Esophagus (tissue), 2 donors: ENCODE results near the gene C21orf58. TPM values are rescaled to one million over a fixed set of nuclear protein-coding genes. Genes with fewer than 3 reads are reported as not detected.

Source experiments
- H3K27ac ChIP-seq, 2 donors: one replicate each; pipeline ENCODE4 v1.5.1; 2013; ENCODE audit warnings: low read depth in 2 of 2, mild to moderate bottlenecking in 2 of 2, inconsistent platforms in 1 of 2, low read length in 1 of 2, moderate library complexity in 1 of 2
- H3K27me3 ChIP-seq, 2 donors: one replicate each; pipeline ENCODE4 v1.6.1; 2013; ENCODE audit warnings: low read length in 2 of 2, control low read depth in 1 of 2, mild to moderate bottlenecking in 1 of 2; ENCODE audit not compliant: insufficient read depth in 2 of 2, control insufficient read depth in 1 of 2
- H3K36me3 ChIP-seq, 2 donors: one replicate each; pipeline ENCODE4 v1.6.1; 2013; ENCODE audit warnings: low read length in 1 of 2; ENCODE audit not compliant: control insufficient read depth in 2 of 2, insufficient read depth in 2 of 2
- H3K4me1 ChIP-seq, 2 donors: one replicate each; pipeline ENCODE4 v1.6.1; 2013; ENCODE audit warnings: low read length in 1 of 2; ENCODE audit not compliant: control insufficient read depth in 2 of 2, insufficient read depth in 2 of 2
- H3K4me3 ChIP-seq, 2 donors: one replicate each; pipeline ENCODE4 v1.5.1; 2013; ENCODE audit warnings: low read length in 2 of 2, mild to moderate bottlenecking in 2 of 2, low read depth in 1 of 2, moderate library complexity in 1 of 2
- H3K9me3 ChIP-seq, 2 donors: one replicate each; pipeline ENCODE4 v1.6.1; 2013; ENCODE audit warnings: mild to moderate bottlenecking in 2 of 2, low read depth in 1 of 2, low read length in 1 of 2, moderate library complexity in 1 of 2; ENCODE audit not compliant: control insufficient read depth in 2 of 2, insufficient read depth in 1 of 2
- WGBS, 2 donors: extraction: QIAGEN DNeasy Blood & Tissue Kit; methylation state at CpG; one replicate each; pipeline ENCODE4 v1.1.7; 2013; 5-methylcytosine and 5-hydroxymethylcytosine counted together
- polyA plus RNA-seq, 2 donors: library from polyadenylated mRNA; stranded (reverse); fragments of 200-250 nt; gene quantifications; one replicate each; pipeline ENCODE4 v1.2.3, GENCODE V29; 2013
- donor health status: healthy with polysubstance abuse.
- donor health status: Bipolar disorder and iron deficiency.

Gene C21orf58
- polyA plus RNA-seq, 2 donors, result 2.5 to 7.1 TPM

DNA sequence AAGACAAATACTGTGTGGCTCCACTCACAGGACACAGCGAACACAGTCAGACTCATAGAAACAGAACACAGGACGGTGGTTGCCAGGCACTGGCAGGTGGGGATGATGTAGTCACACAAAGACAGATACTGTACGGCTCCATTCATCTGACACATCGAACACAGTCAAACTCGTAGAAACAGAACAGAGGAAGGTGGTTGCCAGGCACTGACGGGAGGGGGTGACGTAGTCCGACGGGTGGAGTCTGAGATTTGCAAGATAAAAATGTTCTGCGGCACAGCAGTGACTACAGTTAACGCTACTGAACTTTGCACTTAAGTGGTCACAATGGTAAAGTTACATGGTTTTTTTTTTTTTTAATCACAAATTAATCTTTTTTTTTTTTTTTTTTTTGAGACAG lies 18.7 kb downstream of the C21orf58 start:
- no peak overlapping the region for H3K27ac ChIP-seq
- no peaks in the 10 kb centered on the region for H3K4me1 ChIP-seq
- WGBS, 2 donors, result 92 to 95% methylated on average over 11 of the region's 11 CpGs
- H3K9me3 ChIP-seq, result no peaks in the 10 kb centered on the region
- no peak overlapping the region for H3K4me3 ChIP-seq
- H3K36me3 ChIP-seq, result peaks cover 3 to 9% of the 10 kb centered on the region in 2 donors
- no peaks in the 10 kb centered on the region for H3K27me3 ChIP-seq

DNA sequence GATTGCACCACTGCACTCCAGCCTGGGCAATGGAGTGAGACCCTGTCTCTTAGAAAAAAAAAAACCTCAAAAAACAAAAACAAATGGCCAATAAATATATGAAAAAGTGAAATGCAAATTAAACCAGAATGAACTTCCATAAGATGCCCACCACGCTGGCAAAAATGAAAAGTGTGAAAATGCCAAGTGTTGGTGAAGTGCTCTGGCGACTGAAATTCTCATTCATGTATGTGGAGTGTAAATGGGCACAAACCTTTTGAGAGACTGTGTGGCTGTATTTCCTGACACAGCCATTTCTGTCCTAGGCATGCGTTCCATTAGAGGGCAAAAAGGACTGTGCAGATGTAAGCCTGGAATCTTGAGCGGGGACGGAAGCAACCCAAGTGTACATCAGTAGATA lies 19.2 kb downstream of the C21orf58 start:
- H3K9me3 ChIP-seq, result no peaks in the 10 kb centered on the region
- H3K27ac ChIP-seq, result no peak overlapping the region
- H3K4me3 ChIP-seq, result no peak overlapping the region
- WGBS, 2 donors, result 89 to 95% methylated on average over 5 of the region's 5 CpGs
- H3K4me1 ChIP-seq, result no peaks in the 10 kb centered on the region
- peaks cover 3 to 9% of the 10 kb centered on the region in 2 donors for H3K36me3 ChIP-seq
- H3K27me3 ChIP-seq, result no peaks in the 10 kb centered on the region

- H3K36me3 ChIP-seq, result peaks cover 3 to 9% of the 10 kb centered on the region in 2 donors
- WGBS, 2 donors, result 92 to 96% methylated on average over 12 to 14 of the region's 14 CpGs
- H3K4me1 ChIP-seq, result peaks cover 0 to 8% of the 10 kb centered on the region in 2 donors
- H3K27ac ChIP-seq, result no peak overlapping the region
- H3K4me3 ChIP-seq, result no peak overlapping the region
- H3K27me3 ChIP-seq, result no peaks in the 10 kb centered on the region
- no peaks in the 10 kb centered on the region for H3K9me3 ChIP-seq
These were observed 21.9 kb downstream of the C21orf58 start for GRCh38 chr21:46301759-46302158.

DNA sequence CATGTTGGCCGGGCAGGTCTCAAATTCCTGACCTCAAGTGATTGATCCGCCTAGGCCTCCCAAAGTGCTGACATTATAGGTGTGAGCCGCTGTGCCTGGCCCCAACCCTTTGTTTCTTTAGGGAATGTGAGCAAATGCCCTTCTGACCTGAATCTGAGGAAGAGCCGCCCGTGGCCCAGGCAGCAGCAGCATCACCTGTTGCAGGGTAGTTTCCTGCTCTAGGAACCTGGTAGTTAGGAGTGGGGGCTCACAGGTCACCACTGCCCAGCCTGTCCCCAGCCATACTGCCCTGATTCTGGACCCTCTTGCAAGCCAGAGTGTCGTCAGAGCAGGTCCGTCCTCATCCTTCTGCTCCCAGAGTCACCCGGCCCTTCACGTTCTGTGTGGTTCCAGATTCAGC lies 24.5 kb downstream of the C21orf58 start:
- Histone ChIP-seq H3K9me3 (no peaks in the 10 kb centered on the region), H3K27ac (no peak overlapping the region), H3K4me3 (no peak overlapping the region), H3K36me3 (peaks cover 0 to 5% of the 10 kb centered on the region in 2 donors), H3K27me3 (no peaks in the 10 kb centered on the region), H3K4me1 (peaks cover 0 to 8% of the 10 kb centered on the region in 2 donors)
- WGBS, 2 donors, result 84 to 86% methylated on average over 9 of the region's 9 CpGs

DNA sequence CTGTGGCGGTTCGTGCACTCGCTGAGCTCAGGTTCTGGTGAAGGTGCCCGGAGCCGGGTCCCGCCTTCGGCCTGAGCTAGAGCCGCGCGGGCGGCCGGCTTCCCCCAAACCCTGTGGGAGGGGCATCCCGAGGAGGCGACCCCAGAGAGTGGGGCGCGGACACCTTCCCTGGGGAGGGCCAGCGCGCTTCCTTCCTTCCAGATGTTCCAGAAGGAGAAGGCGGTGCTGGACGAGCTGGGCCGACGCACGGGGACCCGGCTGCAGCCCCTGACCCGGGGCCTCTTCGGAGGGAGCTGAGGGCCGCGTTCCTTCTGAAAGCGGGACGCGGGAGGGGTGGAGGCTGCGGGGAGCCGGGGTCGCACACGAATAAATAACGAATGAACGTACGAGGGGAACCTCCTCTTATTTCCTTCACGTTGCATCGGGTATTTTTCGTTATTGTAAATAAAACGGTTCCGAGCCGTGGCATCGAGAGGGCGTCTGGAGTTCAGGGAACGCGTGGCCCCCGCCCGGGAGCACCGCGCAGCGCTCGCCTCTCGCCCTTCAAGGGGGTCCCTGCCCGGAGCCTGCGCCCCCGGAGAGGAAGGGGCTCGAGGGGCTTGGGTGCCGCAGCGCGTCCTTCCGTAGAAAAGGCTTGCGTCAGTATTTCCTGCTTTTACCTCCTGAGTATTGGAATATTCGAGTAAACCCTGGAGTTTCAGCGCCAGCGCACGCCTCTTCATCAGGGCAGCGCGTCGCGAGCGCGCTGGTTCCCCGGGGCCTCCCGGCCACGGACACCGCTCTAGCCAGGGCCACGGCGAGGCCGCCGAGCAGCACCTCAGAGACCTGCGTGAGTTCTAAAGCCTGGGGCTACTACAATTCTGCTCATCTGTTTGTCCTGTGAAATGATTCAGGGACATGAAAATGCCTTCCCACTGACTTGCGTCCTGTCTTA lies 26.1 kb downstream of the C21orf58 start:
- H3K27ac ChIP-seq, result peak overlapping the region in 1 of 2 donors; percentile 52
- WGBS, 2 donors, result 3 to 4% methylated on average over 81 to 84 of the region's 84 CpGs
- no peaks in the 10 kb centered on the region for H3K27me3 ChIP-seq
- peaks cover 0 to 5% of the 10 kb centered on the region in 2 donors for H3K36me3 ChIP-seq
- no peaks in the 10 kb centered on the region for H3K9me3 ChIP-seq
- peaks cover 0 to 8% of the 10 kb centered on the region in 2 donors for H3K4me1 ChIP-seq
- H3K4me3 ChIP-seq, result peak overlapping the region; percentile 50 to 52

DNA sequence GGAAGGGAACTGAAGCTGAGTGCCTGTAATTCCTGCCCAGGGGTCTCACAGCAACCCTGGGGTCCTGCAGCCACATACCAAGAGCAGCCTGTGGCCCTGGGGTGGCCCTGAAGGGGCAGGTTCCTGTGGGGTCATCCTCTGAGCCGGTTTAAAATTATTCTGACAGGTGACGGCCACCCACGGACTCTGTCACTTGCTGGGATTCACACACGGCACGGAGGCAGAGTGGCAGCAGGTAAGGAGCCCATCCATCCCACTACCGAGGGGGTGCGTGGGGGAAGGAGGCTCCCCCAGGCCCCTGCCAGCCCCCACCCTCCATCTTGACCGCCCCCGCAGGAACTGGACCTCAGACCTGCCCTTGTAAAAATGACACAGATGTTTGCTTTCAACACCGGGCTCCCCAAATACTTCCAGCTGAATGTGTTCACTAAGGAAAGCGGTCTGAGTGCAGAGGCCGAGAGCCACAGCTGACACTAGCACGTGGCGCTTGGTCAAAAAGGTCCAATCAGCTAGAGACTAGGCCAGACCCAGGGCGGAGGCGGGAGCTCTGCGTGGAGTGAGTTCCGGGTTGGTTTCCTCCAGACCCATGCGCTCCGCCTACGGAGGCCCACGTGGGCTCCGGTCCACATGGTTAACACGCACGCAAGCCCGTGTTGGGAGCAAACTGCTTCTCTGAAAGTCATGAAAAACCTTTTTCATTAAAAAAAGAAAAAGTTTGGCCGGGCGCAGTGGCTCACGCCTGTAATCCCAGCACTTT lies 27.5 kb downstream of the C21orf58 start:
- Histone ChIP-seq H3K4me3 (no peak overlapping the region), H3K27ac (peak overlapping the region in 1 of 2 donors; percentile 38), H3K27me3 (no peaks in the 10 kb centered on the region), H3K4me1 (peaks cover 0 to 8% of the 10 kb centered on the region in 2 donors), H3K36me3 (peaks cover 0 to 4% of the 10 kb centered on the region in 2 donors), H3K9me3 (no peaks in the 10 kb centered on the region)
- 56 to 57% methylated on average over 29 of the region's 29 CpGs for WGBS, 2 donors

DNA sequence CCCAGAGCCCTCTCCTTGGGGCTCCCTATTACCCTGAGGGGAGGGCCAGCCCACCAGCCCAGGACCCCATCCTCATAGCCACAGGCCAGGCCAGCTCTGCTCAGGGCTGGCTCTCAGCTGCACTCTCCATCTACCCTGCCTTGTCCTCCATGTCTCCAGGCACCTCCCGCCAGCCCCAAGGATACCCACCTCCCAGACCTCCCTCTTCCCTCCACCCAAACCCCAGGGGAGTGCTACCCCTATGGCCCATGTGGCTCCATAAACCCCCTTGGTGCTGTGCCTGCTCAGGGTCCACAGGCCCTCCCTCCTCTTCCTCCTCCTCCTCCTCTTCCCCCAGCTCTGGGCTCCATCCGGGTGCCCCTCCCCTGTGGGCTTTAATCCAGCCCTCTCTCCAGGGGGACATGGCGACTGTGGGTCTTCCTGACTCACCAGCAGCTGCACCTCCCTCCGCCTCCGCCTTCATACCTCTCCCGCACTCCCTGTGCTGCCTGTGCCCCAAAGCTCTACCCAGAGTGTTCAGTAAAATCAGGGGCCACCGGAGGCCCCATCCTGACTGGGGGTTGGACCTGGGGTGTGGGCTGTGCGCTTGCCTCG lies 28.4 kb downstream of the C21orf58 start:
- H3K27ac ChIP-seq, result no peak overlapping the region
- no peaks in the 10 kb centered on the region for H3K9me3 ChIP-seq
- no peaks in the 10 kb centered on the region for H3K27me3 ChIP-seq
- H3K36me3 ChIP-seq, result peaks cover 0 to 4% of the 10 kb centered on the region in 2 donors
- H3K4me3 ChIP-seq, result no peak overlapping the region
- H3K4me1 ChIP-seq, result peaks cover 0 to 8% of the 10 kb centered on the region in 2 donors
- 51 to 62% methylated on average over 7 to 9 of the region's 9 CpGs for WGBS, 2 donors

GRCh38 chr21:46294647-46295176 lies 29.0 kb downstream of the C21orf58 start:
- H3K9me3 ChIP-seq, result no peaks in the 10 kb centered on the region
- no peak overlapping the region for H3K27ac ChIP-seq
- H3K4me3 ChIP-seq, result no peak overlapping the region
- H3K4me1 ChIP-seq, result peaks cover 0 to 8% of the 10 kb centered on the region in 2 donors
- peaks cover 0 to 4% of the 10 kb centered on the region in 2 donors for H3K36me3 ChIP-seq
- no peaks in the 10 kb centered on the region for H3K27me3 ChIP-seq
- 59 to 64% methylated on average over 9 to 10 of the region's 10 CpGs for WGBS, 2 donors

GRCh38 chr21:46291561-46291960 lies 32.1 kb downstream of the C21orf58 start:
- Histone ChIP-seq H3K4me3 (no peak overlapping the region), H3K4me1 (no peaks in the 10 kb centered on the region), H3K36me3 (peaks cover 0 to 4% of the 10 kb centered on the region in 2 donors), H3K27ac (no peak overlapping the region), H3K27me3 (no peaks in the 10 kb centered on the region), H3K9me3 (no peaks in the 10 kb centered on the region)
- 96 to 97% methylated on average over 2 of the region's 2 CpGs for WGBS, 2 donors
